Measurements from ENCODE around the gene PTPN1.

- TF ChIP-seq POLR2A (IDR thresholded peaks at IDR 0.05) (no peak), CTCF (IDR thresholded peaks at IDR 0.05 in 4 of 5, conservative IDR thresholded peaks at IDR 0.05 in 1 of 5) (no peak)
Observed at GRCh38 chr20:50468378-50468798, 41.8 kb upstream of the PTPN1 start.

Data from gastrocnemius medialis (tissue), 4 donors.